PC-3 (cell line): ENCODE results near the gene EIF5A2.

ENCODE experiments used
- EZH2phosphoT487 ChIP-seq: fragments of 300-600 bp; sonication (generic); IDR thresholded peaks from 2 replicates; pipeline ENCODE4 v1.6.1; 2018; ENCODE audit warnings: mild to moderate bottlenecking, antibody characterized with exemption, low read length, borderline replicate concordance
- TF ChIP-seq, protein P1 (sequence below): fragments of 300-600 bp; sonication (generic); conservative IDR thresholded peaks from 2 replicates; pipeline ENCODE4 v1.5.1; 2017; ENCODE audit warnings: antibody characterized with exemption, low read depth, mild to moderate bottlenecking, low read length

DNA sequence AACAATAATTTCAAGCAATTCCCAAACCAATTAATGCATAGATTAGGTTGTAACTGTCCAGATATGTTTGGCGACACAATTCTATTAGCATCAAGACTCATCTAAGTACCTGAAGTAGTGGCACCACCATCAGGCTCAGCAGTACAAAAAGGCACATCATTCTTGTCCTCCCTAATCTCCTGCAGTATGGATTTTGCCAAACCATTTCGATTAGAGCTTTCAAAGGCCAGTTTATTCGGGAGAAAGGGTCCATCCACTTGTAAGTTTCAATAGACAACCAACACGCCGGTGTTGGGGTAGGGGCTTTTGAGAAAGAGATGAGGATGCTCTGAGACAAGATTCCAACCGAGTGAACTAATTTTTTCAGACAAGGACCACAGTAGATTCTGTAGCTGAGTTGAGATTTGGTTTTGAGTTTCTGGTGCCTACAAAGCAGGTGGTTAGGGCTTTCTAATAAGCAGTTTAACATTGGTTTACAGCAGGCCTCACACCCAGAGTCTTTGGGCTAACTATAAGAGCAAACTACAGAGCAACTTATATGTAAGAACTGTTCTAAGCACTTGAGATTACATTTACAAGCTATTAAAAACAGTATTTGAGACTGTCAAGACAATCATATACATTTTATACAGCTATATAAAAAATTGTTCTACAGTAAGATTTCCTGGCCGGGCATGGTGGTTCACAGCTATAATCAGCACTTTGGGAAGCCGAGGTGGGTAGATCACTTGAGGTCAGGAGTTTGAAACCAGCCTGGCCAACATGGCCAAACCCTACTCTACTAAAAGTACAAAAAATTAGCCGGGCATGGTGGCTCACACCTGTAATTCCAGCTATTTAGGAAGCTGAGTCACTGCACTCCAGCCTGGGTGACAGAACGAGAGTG, 43.0 kb downstream of the EIF5A2 start:
- no peak for TF ChIP-seq EZH2phosphoT487
- TF ChIP-seq, protein P1, sequence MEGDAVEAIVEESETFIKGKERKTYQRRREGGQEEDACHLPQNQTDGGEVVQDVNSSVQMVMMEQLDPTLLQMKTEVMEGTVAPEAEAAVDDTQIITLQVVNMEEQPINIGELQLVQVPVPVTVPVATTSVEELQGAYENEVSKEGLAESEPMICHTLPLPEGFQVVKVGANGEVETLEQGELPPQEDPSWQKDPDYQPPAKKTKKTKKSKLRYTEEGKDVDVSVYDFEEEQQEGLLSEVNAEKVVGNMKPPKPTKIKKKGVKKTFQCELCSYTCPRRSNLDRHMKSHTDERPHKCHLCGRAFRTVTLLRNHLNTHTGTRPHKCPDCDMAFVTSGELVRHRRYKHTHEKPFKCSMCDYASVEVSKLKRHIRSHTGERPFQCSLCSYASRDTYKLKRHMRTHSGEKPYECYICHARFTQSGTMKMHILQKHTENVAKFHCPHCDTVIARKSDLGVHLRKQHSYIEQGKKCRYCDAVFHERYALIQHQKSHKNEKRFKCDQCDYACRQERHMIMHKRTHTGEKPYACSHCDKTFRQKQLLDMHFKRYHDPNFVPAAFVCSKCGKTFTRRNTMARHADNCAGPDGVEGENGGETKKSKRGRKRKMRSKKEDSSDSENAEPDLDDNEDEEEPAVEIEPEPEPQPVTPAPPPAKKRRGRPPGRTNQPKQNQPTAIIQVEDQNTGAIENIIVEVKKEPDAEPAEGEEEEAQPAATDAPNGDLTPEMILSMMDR = no peak
